Sigmoid colon (tissue), 7 donors: ENCODE measurements around the gene C10orf105. TPM values are rescaled to one million over a fixed set of nuclear protein-coding genes. Genes with fewer than 3 reads are reported as not detected.

Source experiments
- DNase-seq: peaks from one replicate; pipeline ENCODE4 v3.0.0-alpha.2; 2019
- H3K27ac ChIP-seq, 4 donors: fragments of 200-600 bp; sonication (generic); one replicate each; pipeline ENCODE4 v1.5.1; 2016 to 2019; ENCODE audit warnings: mild to moderate bottlenecking in 1 of 4
- H3K27me3 ChIP-seq, 3 donors: fragments of 200-600 bp; sonication (generic); one replicate each; pipeline ENCODE4 v1.5.1; 2019; ENCODE audit warnings: mild to moderate bottlenecking in 1 of 3
- H3K36me3 ChIP-seq, 4 donors: fragments of 200-600 bp; sonication (generic); one replicate each; pipeline ENCODE4 v1.5.1; 2016 to 2019
- H3K4me1 ChIP-seq, 4 donors: fragments of 200-600 bp; sonication (generic); one replicate each; pipeline ENCODE4 v1.5.1; 2017 to 2019
- H3K4me3 ChIP-seq, 4 donors: fragments of 200-600 bp; sonication (generic); one replicate each; pipeline ENCODE4 v1.5.1; 2017 to 2019; ENCODE audit warnings: mild to moderate bottlenecking in 2 of 4, moderate library complexity in 1 of 4
- H3K9me3 ChIP-seq, 4 donors: fragments of 200-600 bp in 3 of 4; sonication (generic) in 3 of 4; one replicate each; pipeline versions ENCODE4 v1.5.1 to v1.6.1; 2013 to 2019
- CTCF ChIP-seq, 4 experiments: fragments of 450-650 bp in 3 of 4; fragments of 200-600 bp in 1 of 4; IDR thresholded peaks; one replicate each; pipeline ENCODE4 v1.5.1; 2016 to 2019; ENCODE audit warnings: antibody characterized with exemption in 4 of 4, mild to moderate bottlenecking in 3 of 4, moderate library complexity in 2 of 4
- EP300 ChIP-seq, 4 donors: sonication (generic); formaldehyde crosslinking; IDR thresholded peaks; one replicate each; pipeline ENCODE4 v1.6.1; 2017; ENCODE audit warnings: antibody characterized with exemption in 4 of 4
- POLR2A ChIP-seq, 2 donors: fragments of 450-650 bp; IDR thresholded peaks; one replicate each; pipeline ENCODE4 v1.6.1; 2016; ENCODE audit warnings: antibody characterized with exemption in 2 of 2, mild to moderate bottlenecking in 2 of 2, moderate library complexity in 2 of 2
- POLR2AphosphoS5 ChIP-seq, 4 donors: sonication (generic); formaldehyde crosslinking; IDR thresholded peaks; one replicate each; pipeline ENCODE4 v1.6.1; 2017; ENCODE audit warnings: antibody characterized with exemption in 4 of 4
- WGBS, 2 donors: extraction: QIAGEN DNeasy Blood & Tissue Kit; methylation state at CpG; one replicate each; pipeline ENCODE4 v1.1.7; 2013; 5-methylcytosine and 5-hydroxymethylcytosine counted together
- intact Hi-C: fragments of 100-400 bp; cut with DNase I; formaldehyde crosslinking; loops from one replicate; pipeline ENCODE4 v1.15.1; 2023
- polyA plus RNA-seq, 3 donors: library from polyadenylated mRNA; stranded (reverse); fragments of 200-250 nt; gene quantifications; one replicate each; pipeline ENCODE4 v1.2.3, GENCODE V29; 2013
- total RNA-seq, 4 donors: library from RNA; depleted of rRNA; stranded (reverse); fragments of >200 nt; gene quantifications; one replicate each; pipeline ENCODE4 v1.1.0, GENCODE V29; 2016
- donor health status: healthy with polysubstance abuse.
- donor health status: Bipolar disorder and iron deficiency.
- donor health status: healthy.

C10orf105 gene
- total and polyA plus RNA-seq, 7 donors: 0.25 to 0.55 TPM; not detected in 5

GRCh38 chr10:71725249-71725648 is 5.7 kb upstream of the C10orf105 start:
- H3K4me3 ChIP-seq: no peak overlapping the region
- TF ChIP-seq EP300 (IDR thresholded peaks at IDR 0.05) (no peak), POLR2A (IDR thresholded peaks at IDR 0.05) (no peak), POLR2AphosphoS5 (IDR thresholded peaks at IDR 0.05) (no peak), CTCF (IDR thresholded peaks at IDR 0.05) (no peak)
- no peak for DNase-seq
- 92 to 95% methylated on average over 14 of the region's 14 CpGs for WGBS, 2 donors
- no peaks in the 10 kb centered on the region for H3K27me3 ChIP-seq
- intact Hi-C loops: loop anchor here (5.0 kb wide), 1 partner anchor 47 kb away; the partner anchor contains the start of gene VSIR
- no peaks in the 10 kb centered on the region for H3K9me3 ChIP-seq
- no peaks in the 10 kb centered on the region for H3K36me3 ChIP-seq
- no peak overlapping the region for H3K27ac ChIP-seq
- peaks cover 0 to 38% (median 32%) of the 10 kb centered on the region in 4 donors for H3K4me1 ChIP-seq

- TF ChIP-seq POLR2A (IDR thresholded peaks at IDR 0.05): no peak
- TF ChIP-seq POLR2AphosphoS5 (IDR thresholded peaks at IDR 0.05): no peak
- no peak for TF ChIP-seq CTCF (IDR thresholded peaks at IDR 0.05)
- TF ChIP-seq EP300 (IDR thresholded peaks at IDR 0.05): no peak
- intact Hi-C loops: no loop called here
- Histone ChIP-seq H3K27me3 (no peaks in the 10 kb centered on the region), H3K4me1 (peaks cover 0 to 41% (median 32%) of the 10 kb centered on the region in 4 donors), H3K9me3 (no peaks in the 10 kb centered on the region), H3K4me3 (no peak overlapping the region), H3K36me3 (no peaks in the 10 kb centered on the region), H3K27ac (no peak overlapping the region)
- no peak for DNase-seq
- WGBS, 2 donors: 94 to 95% methylated on average over 6 of the region's 6 CpGs
Measured at GRCh38 chr10:71724539-71724938, 5.0 kb upstream of the C10orf105 start.

- no peaks in the 10 kb centered on the region for H3K9me3 ChIP-seq
- H3K27me3 ChIP-seq: no peaks in the 10 kb centered on the region
- TF ChIP-seq CTCF (IDR thresholded peaks at IDR 0.05): no peak
- no peak for TF ChIP-seq EP300 (IDR thresholded peaks at IDR 0.05)
- no peak for TF ChIP-seq POLR2A (IDR thresholded peaks at IDR 0.05)
- TF ChIP-seq POLR2AphosphoS5 (IDR thresholded peaks at IDR 0.05): no peak
- H3K4me1 ChIP-seq: peaks cover 0 to 29% (median 25%) of the 10 kb centered on the region in 4 donors
- H3K4me3 ChIP-seq: no peak overlapping the region
- intact Hi-C loops: no loop called here
- H3K36me3 ChIP-seq: no peaks in the 10 kb centered on the region
- 94 to 96% methylated on average over 11 of the region's 11 CpGs for WGBS, 2 donors
- DNase-seq: no peak
- no peak overlapping the region for H3K27ac ChIP-seq
Measured at GRCh38 chr10:71723311-71723710, 3.7 kb upstream of the C10orf105 start.

GRCh38 chr10:71722849-71723248 is 3.3 kb upstream of the C10orf105 start:
- Histone ChIP-seq H3K4me1 (peaks cover 0 to 25% (median 21%) of the 10 kb centered on the region in 4 donors), H3K36me3 (no peaks in the 10 kb centered on the region), H3K9me3 (no peaks in the 10 kb centered on the region), H3K27ac (no peak overlapping the region), H3K4me3 (no peak overlapping the region), H3K27me3 (no peaks in the 10 kb centered on the region)
- no peak for TF ChIP-seq EP300 (IDR thresholded peaks at IDR 0.05)
- no peak for TF ChIP-seq CTCF (IDR thresholded peaks at IDR 0.05)
- no peak for TF ChIP-seq POLR2AphosphoS5 (IDR thresholded peaks at IDR 0.05)
- TF ChIP-seq POLR2A (IDR thresholded peaks at IDR 0.05): no peak
- DNase-seq: no peak
- intact Hi-C loops: no loop called here
- WGBS, 2 donors: 91 to 92% methylated on average over 1 of the region's 1 CpG

- no peak for DNase-seq
- no peaks in the 10 kb centered on the region for H3K36me3 ChIP-seq
- H3K27ac ChIP-seq: no peak overlapping the region
- no peaks in the 10 kb centered on the region for H3K9me3 ChIP-seq
- WGBS, 2 donors: 95% methylated on average over 6 of the region's 6 CpGs
- H3K27me3 ChIP-seq: no peaks in the 10 kb centered on the region
- TF ChIP-seq POLR2A (IDR thresholded peaks at IDR 0.05) (no peak), CTCF (IDR thresholded peaks at IDR 0.05) (no peak), POLR2AphosphoS5 (IDR thresholded peaks at IDR 0.05) (no peak), EP300 (IDR thresholded peaks at IDR 0.05) (no peak)
- H3K4me1 ChIP-seq: peaks cover 0 to 20% (median 8%) of the 10 kb centered on the region in 4 donors
- intact Hi-C loops: no loop called here
- no peak overlapping the region for H3K4me3 ChIP-seq
Measured at GRCh38 chr10:71721313-71721712, 1.7 kb upstream of the C10orf105 start.
